ENCODE results near the gene LETM1. TPM values are rescaled to one million over a fixed set of nuclear protein-coding genes. Genes with fewer than 3 reads are reported as not detected.
A peak's percentile ranks its signal among the peaks of the same experiment; 100 is the strongest.

LETM1 gene
- total and polyA plus RNA-seq, 2 of the 13 experiments (the other 11 are each of a cell fraction or from before 2014, with no cell fraction given): 9.7 to 41.6 TPM

DNA sequence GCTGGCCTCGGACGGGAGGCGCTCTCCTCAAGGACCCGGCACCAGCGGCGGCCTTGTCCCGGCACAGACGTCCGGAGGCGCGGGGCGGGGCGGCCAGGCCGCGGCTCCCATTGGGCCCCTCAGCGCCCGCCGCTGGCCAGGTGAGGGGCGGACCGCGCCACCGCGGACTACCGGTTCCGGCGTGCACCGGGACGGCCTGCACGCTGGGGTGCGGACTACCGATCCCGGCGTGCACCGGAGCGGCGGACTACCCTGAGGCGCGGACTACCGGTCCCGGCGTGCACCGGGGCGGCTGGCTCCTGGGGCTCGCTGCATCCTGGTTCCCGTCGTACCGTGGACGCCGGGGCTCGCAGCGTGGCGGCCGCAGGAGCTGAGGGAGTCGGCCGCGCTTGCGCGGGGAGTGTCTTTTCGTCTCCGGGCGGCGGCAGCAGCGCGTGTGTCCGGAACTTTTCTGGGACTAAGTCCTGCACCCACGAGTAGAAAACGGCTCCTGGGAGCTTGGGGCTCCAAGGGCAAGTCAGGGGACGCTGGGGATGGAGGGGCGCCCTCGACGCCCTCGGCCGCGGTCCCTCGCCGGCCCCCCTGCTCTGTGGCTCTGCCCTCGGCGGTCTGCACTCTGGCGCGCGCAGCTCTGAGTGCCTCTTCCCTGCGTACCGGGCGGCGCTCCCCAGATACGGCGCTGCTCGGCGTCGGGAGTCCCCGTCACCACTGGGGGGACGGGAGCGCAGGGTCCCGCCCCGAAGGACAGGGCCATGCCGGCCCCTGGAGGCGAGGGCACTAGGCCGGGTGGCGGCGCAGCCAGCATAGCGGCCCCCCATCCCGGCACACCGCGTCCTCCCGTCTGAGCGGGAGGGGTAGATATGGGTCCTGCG lies at the start of gene LETM1 (continued):
- no peak for TF ChIP-seq ZBTB37 (CRISPR knock-in tag; IDR thresholded peaks at IDR 0.05)
- peak; percentile 85 for TF ChIP-seq CBFB (CRISPR knock-in tag; IDR thresholded peaks at IDR 0.05)
- peak; percentile 46; the same call in 1 of the 2 replicates for TF ChIP-seq ZSCAN25 (CRISPR knock-in tag; IDR thresholded peaks at IDR 0.05)
- no peak for TF ChIP-seq ZNF768 (CRISPR knock-in tag; IDR thresholded peaks at IDR 0.05)
- TF ChIP-seq ZNF552 (CRISPR knock-in tag; IDR thresholded peaks at IDR 0.05; ENCODE audit: borderline replicate concordance): 0 out of 2 replicates have a peak, but pooled peaks have one; percentile 75
- TF ChIP-seq GATAD2A (CRISPR knock-in tag; IDR thresholded peaks at IDR 0.05): peak; percentile 40
- peak; percentile 83; the same call in 1 of the 2 replicates for TF ChIP-seq MYPOP (CRISPR knock-in tag; IDR thresholded peaks at IDR 0.05)
- TF ChIP-seq BATF2 (CRISPR knock-in tag; IDR thresholded peaks at IDR 0.05): no peak
- TF ChIP-seq, protein P1, sequence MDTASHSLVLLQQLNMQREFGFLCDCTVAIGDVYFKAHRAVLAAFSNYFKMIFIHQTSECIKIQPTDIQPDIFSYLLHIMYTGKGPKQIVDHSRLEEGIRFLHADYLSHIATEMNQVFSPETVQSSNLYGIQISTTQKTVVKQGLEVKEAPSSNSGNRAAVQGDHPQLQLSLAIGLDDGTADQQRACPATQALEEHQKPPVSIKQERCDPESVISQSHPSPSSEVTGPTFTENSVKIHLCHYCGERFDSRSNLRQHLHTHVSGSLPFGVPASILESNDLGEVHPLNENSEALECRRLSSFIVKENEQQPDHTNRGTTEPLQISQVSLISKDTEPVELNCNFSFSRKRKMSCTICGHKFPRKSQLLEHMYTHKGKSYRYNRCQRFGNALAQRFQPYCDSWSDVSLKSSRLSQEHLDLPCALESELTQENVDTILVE (CRISPR knock-in tag; IDR thresholded peaks at IDR 0.05): peak; percentile 96
- TF ChIP-seq, protein P2, sequence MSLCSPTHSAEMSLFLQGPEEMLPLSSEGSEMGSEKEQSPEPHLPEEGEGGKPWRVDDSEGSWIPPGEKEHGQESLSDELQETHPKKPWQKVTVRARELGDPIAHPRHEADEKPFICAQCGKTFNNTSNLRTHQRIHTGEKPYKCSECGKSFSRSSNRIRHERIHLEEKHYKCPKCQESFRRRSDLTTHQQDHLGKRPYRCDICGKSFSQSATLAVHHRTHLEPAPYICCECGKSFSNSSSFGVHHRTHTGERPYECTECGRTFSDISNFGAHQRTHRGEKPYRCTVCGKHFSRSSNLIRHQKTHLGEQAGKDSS (CRISPR knock-in tag; IDR thresholded peaks at IDR 0.05; ENCODE audit: borderline replicate concordance, low read depth): 0 out of 2 replicates have a peak, but pooled peaks have one; percentile 5
- TF ChIP-seq, protein P3, sequence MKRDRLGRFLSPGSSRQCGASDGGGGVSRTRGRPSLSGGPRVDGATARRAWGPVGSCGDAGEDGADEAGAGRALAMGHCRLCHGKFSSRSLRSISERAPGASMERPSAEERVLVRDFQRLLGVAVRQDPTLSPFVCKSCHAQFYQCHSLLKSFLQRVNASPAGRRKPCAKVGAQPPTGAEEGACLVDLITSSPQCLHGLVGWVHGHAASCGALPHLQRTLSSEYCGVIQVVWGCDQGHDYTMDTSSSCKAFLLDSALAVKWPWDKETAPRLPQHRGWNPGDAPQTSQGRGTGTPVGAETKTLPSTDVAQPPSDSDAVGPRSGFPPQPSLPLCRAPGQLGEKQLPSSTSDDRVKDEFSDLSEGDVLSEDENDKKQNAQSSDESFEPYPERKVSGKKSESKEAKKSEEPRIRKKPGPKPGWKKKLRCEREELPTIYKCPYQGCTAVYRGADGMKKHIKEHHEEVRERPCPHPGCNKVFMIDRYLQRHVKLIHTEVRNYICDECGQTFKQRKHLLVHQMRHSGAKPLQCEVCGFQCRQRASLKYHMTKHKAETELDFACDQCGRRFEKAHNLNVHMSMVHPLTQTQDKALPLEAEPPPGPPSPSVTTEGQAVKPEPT (CRISPR knock-in tag; IDR thresholded peaks at IDR 0.05; ENCODE audit: low read depth): no peak
- no peak; the same call in 1 of the 2 replicates for TF ChIP-seq PLSCR1 (CRISPR knock-in tag; IDR thresholded peaks at IDR 0.05; ENCODE audit: borderline replicate concordance)
- TF ChIP-seq ZMYM2 (CRISPR knock-in tag; IDR thresholded peaks at IDR 0.05): 0 out of 2 replicates have a peak, but pooled peaks have one; percentile 44
- peak; percentile 59; the same call in 1 of the 2 replicates for TF ChIP-seq ZNF772 (CRISPR knock-in tag; IDR thresholded peaks at IDR 0.05)
- TF ChIP-seq JDP2 (CRISPR knock-in tag; IDR thresholded peaks at IDR 0.05; ENCODE audit: borderline replicate concordance): no peak
- no peak for TF ChIP-seq MLXIP (CRISPR knock-in tag; IDR thresholded peaks at IDR 0.05; ENCODE audit: borderline replicate concordance)
